HG02973 (cell line): ENCODE data around the gene ZDHHC11B.
"Not testable (repeated sequence)": the region's sequence is repeated elsewhere in the genome, so short reads cannot be mapped to it uniquely, and the experiment has no call there.

Experiments used
- ATAC-seq: cut with Tn5 transposase; IDR thresholded peaks from one replicate; pipeline ENCODE4 v1.9.1; 2021; ENCODE audit warnings: moderate library complexity; ENCODE audit not compliant: unreplicated experiment

The ZDHHC11B gene

GRCh38 chr5:756865-757345 is 27.6 kb downstream of the ZDHHC11B start:
- ATAC-seq, result no peak

GRCh38 chr5:756171-756570 is 28.4 kb downstream of the ZDHHC11B start:
- no peak for ATAC-seq

- ATAC-seq, result not testable (repeated sequence)
Measured at GRCh38 chr5:754143-754632, 30.3 kb downstream of the ZDHHC11B start.

- not testable (repeated sequence) for ATAC-seq
Measured at GRCh38 chr5:753567-754142, 30.9 kb downstream of the ZDHHC11B start.

- ATAC-seq, result not testable (repeated sequence)
Measured at GRCh38 chr5:752532-753115, 31.9 kb downstream of the ZDHHC11B start.

GRCh38 chr5:751992-752391 is 32.5 kb downstream of the ZDHHC11B start:
- ATAC-seq, result not testable (repeated sequence)

GRCh38 chr5:751496-751895 is 33.0 kb downstream of the ZDHHC11B start:
- no peak for ATAC-seq

- ATAC-seq, result not testable (repeated sequence)
Measured at GRCh38 chr5:750226-750625, 34.3 kb downstream of the ZDHHC11B start.

- no peak for ATAC-seq
Measured at GRCh38 chr5:749101-749670, 35.3 kb downstream of the ZDHHC11B start.

GRCh38 chr5:748011-748980 is 36.2 kb downstream of the ZDHHC11B start:
- not testable (repeated sequence) for ATAC-seq

GRCh38 chr5:747303-747844 is 37.2 kb downstream of the ZDHHC11B start:
- ATAC-seq, result not testable (repeated sequence)

GRCh38 chr5:746258-746761 is 38.2 kb downstream of the ZDHHC11B start:
- no peak for ATAC-seq

GRCh38 chr5:745272-746142 is 39.0 kb downstream of the ZDHHC11B start:
- ATAC-seq, result not testable (repeated sequence)

GRCh38 chr5:743696-744404 is 40.7 kb downstream of the ZDHHC11B start:
- not testable (repeated sequence) for ATAC-seq

GRCh38 chr5:742276-742675 is 42.3 kb downstream of the ZDHHC11B start:
- ATAC-seq, result not testable (repeated sequence)

- ATAC-seq, result not testable (repeated sequence)
Measured at GRCh38 chr5:734145-734544, 50.4 kb downstream of the ZDHHC11B start.

- not testable (repeated sequence) for ATAC-seq
Measured at GRCh38 chr5:732754-733454, 51.6 kb downstream of the ZDHHC11B start.

GRCh38 chr5:729225-729624 is 55.3 kb downstream of the ZDHHC11B start:
- ATAC-seq, result not testable (repeated sequence)
